ENCODE results near the gene AGBL4.

Gene AGBL4

DNA sequence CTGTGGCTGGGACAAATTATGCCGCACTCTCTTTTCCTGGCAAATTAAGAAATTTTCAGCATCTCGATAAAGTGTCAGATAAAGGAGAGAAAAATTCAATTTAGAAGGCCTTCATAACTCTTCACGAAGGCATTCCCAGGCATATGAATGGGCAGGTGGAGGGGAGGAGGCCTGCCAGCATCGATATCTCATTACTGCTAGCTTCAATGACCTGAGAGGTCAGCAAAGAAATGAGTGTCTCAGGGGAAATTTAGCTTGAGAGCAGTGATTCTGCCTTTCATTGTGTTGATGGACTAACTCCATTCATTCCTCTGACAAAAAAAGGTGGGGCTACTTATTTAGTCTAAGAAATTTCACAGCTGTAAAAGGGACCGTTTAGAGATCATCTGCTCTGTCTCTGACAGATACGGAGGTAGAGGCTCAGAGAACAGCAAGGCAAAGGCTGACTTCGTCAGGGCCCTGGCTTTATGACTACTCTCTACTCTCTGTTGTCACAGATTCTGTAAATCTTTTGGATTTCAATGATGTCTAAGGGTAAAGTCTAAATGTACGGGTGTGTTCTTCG is 1035.0 kb downstream of the AGBL4 start:
- no peaks in the 10 kb centered on the region for H3K27me3 Mint-ChIP-seq
- H3K36me3 Mint-ChIP-seq = no peaks in the 10 kb centered on the region
- no peak overlapping the region for H3K27ac Mint-ChIP-seq
- H3K4me3 Mint-ChIP-seq = no peak overlapping the region
- CTCF ChIA-PET = no interaction called here
- no peaks in the 10 kb centered on the region for H3K4me1 Mint-ChIP-seq
- H3K9me3 Mint-ChIP-seq = no peaks in the 10 kb centered on the region
- DNase-seq = no peak

DNA sequence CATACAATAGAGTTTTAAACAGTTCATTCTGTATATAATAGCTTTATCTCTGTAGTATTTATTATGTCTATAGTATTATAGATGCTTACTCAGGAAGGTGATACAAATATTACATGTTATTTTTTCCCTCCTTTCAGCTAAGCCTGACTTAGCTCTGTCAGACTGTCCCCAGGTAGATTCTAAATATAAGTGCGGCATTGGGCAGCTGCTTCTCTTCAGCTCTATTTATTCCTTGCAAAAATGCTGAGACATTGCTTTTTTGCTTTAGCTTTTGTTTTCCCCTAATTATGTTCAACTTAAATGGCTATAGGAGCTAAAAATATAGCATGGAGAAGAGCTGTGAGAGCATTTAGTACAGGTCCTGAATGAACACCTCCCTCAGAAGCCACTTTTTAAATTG is 1043.8 kb downstream of the AGBL4 start:
- Mint-ChIP-seq H3K4me1 (no peaks in the 10 kb centered on the region), H3K27me3 (no peaks in the 10 kb centered on the region), H3K27ac (no peak overlapping the region), H3K9me3 (no peaks in the 10 kb centered on the region), H3K4me3 (no peak overlapping the region), H3K36me3 (no peaks in the 10 kb centered on the region)
- DNase-seq = no peak
- CTCF ChIA-PET = no interaction called here

DNA sequence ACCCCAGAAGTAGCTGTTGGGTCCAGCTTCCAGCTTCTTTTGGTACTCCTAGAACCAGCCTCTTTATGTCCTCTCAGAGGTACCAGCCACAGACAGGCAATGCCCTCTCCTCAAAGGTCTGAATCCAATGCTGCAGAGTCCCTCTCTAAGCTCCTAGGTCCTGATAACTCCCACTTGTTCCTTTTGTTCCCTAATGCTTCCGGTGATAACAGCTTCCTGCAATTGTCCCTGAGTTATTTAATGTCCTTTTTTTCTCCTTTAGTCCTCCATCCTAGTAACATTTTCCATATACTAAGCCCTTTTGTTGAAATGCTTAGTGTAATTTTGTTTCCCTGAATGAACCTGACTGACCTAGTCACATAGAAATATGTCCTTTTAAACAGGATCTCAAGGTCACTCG is 1045.3 kb downstream of the AGBL4 start:
- H3K27ac Mint-ChIP-seq = no peak overlapping the region
- no peak for DNase-seq
- H3K9me3 Mint-ChIP-seq = no peaks in the 10 kb centered on the region
- no peaks in the 10 kb centered on the region for H3K36me3 Mint-ChIP-seq
- no peaks in the 10 kb centered on the region for H3K4me1 Mint-ChIP-seq
- H3K4me3 Mint-ChIP-seq = no peak overlapping the region
- CTCF ChIA-PET = interaction anchor here (0.6 kb wide), 1 partner anchor 437 kb away, joined by 3 read pairs; no protein-coding TSS in a partner anchor
- H3K27me3 Mint-ChIP-seq = no peaks in the 10 kb centered on the region

DNA sequence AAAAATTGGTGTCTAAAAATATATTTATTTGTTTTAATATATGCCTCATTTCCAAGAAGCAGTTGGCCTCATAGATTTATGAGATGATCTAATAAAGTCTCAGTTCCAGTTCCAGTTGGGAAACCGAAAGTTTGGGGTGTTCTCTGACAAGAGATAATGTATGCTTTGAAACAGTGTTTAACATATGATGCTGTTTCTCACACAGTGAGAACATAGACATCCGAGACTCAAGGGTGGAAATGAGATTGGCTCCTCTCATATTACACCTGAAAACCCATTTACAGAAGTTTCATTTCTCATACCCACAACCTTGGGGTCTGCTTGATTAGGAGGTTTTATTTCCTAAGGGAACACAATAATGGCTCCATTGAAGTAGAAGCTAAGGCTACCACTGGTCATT is 1046.5 kb downstream of the AGBL4 start:
- H3K9me3 Mint-ChIP-seq = no peaks in the 10 kb centered on the region
- CTCF ChIA-PET = no interaction called here
- no peaks in the 10 kb centered on the region for H3K27me3 Mint-ChIP-seq
- no peak for DNase-seq
- H3K4me1 Mint-ChIP-seq = no peaks in the 10 kb centered on the region
- H3K27ac Mint-ChIP-seq = no peak overlapping the region
- no peak overlapping the region for H3K4me3 Mint-ChIP-seq
- H3K36me3 Mint-ChIP-seq = no peaks in the 10 kb centered on the region

DNA sequence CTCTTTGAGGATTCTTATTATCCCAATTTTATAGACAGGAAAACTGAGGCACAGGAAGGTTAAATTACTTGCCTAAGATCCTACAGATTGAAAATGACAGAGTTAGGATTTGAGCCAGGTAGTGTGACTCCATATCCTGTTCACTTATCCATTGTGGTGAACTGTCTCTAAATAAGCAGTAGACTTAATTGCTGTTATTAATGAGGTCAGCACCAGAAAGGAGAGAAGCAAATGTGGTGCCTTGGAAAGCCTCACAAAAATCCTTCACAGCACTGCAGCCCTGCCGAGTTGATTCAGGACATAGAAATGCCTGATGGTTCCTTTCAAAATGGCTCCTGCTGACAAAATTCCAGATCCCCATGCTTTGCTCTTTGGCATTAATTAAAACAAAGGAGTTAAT is 1053.8 kb downstream of the AGBL4 start:
- no peak for DNase-seq
- Mint-ChIP-seq H3K4me3 (no peak overlapping the region), H3K27me3 (no peaks in the 10 kb centered on the region), H3K36me3 (no peaks in the 10 kb centered on the region), H3K9me3 (no peaks in the 10 kb centered on the region), H3K27ac (no peak overlapping the region), H3K4me1 (no peaks in the 10 kb centered on the region)
- CTCF ChIA-PET = no interaction called here

DNA sequence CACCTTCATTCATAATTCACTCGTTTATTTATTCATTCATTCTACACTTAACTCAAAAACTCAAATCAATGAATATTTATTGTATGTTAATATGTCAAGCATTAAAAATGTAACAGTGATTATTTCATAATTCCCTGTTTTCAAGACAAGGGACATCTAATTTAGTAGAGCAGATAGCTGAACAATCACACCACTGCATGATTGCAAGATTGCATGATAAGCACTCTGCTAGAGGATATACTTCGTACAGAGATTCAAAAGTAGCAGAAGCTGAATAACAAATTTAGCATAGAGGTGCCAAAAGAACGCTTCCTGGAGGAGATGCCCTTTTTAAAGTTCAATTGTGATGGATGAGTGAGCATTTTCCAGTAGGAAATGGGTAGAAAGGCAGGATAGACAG is 1056.4 kb downstream of the AGBL4 start:
- Mint-ChIP-seq H3K36me3 (no peaks in the 10 kb centered on the region), H3K9me3 (no peaks in the 10 kb centered on the region), H3K4me1 (no peaks in the 10 kb centered on the region), H3K27me3 (no peaks in the 10 kb centered on the region), H3K27ac (no peak overlapping the region), H3K4me3 (no peak overlapping the region)
- no peak for DNase-seq
- CTCF ChIA-PET = no interaction called here

DNA sequence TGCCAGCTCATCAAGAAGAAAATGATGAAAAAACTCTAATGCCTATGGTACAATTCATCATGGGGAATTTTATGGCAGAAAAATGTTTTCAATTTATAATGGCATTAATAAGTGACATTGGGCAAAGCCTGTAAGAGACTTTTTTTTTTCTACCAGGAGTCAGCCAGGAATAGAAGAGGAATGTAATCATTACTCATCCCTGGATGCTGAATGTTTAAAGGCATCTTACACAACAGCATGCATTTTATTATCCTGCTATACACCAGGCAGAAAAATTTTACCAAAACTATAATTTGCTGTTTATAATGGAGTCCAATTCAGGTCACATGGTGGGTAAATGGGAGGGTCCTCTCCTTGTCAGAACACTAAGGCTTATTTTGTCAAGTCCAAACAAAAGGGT is 1057.2 kb downstream of the AGBL4 start:
- no peaks in the 10 kb centered on the region for H3K9me3 Mint-ChIP-seq
- H3K27me3 Mint-ChIP-seq = no peaks in the 10 kb centered on the region
- H3K36me3 Mint-ChIP-seq = no peaks in the 10 kb centered on the region
- no peak overlapping the region for H3K4me3 Mint-ChIP-seq
- CTCF ChIA-PET = interaction anchor here (0.7 kb wide), 2 partner anchors 15 to 728 kb away, joined by 5 read pairs; no protein-coding TSS in a partner anchor
- H3K4me1 Mint-ChIP-seq = no peaks in the 10 kb centered on the region
- DNase-seq = no peak
- H3K27ac Mint-ChIP-seq = no peak overlapping the region

DNA sequence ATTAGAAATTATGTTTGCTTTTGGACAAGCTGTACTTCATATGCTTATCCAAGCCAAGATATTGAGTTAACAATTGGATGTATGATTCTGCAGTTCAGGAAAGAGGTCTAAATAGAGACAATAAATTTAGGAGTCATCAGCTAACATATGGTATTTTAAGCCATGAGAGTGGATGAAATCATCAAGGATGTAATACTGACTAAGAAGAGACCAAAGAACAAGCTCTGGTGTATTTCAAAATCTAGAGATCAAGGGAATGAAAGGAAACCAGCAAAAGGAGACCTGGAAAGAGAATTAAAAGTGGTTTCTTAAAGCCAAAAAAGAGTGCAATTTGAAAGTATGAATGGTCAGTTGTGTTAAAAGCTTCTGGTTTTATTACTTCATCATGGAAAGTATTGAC is 1063.4 kb downstream of the AGBL4 start:
- Mint-ChIP-seq H3K27ac (no peak overlapping the region), H3K4me3 (no peak overlapping the region), H3K9me3 (no peaks in the 10 kb centered on the region), H3K36me3 (no peaks in the 10 kb centered on the region), H3K4me1 (no peaks in the 10 kb centered on the region), H3K27me3 (no peaks in the 10 kb centered on the region)
- no peak for DNase-seq
- CTCF ChIA-PET = no interaction called here

DNA sequence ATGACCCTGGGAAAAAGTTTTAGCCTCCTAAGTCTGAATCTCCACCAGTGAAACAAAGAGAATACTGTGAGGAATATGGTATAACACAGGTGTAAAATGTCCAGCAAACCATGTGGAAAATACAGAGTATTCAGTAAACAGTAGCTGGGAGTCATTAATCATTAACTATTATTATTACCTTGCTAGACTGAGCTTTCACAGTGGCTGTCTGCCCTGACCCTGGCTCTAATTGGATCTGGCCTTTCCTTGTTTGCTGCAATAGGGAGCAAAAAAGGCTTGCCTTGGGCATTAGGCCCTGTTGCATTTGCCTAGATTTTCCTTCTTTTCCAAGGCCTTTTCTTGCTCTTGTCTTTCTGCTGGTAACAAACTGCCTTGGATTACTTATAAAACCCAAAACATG is 1068.0 kb downstream of the AGBL4 start:
- Mint-ChIP-seq H3K9me3 (no peaks in the 10 kb centered on the region), H3K27ac (no peak overlapping the region), H3K4me3 (no peak overlapping the region), H3K27me3 (no peaks in the 10 kb centered on the region), H3K4me1 (no peaks in the 10 kb centered on the region), H3K36me3 (no peaks in the 10 kb centered on the region)
- no peak for DNase-seq
- CTCF ChIA-PET = no interaction called here

DNA sequence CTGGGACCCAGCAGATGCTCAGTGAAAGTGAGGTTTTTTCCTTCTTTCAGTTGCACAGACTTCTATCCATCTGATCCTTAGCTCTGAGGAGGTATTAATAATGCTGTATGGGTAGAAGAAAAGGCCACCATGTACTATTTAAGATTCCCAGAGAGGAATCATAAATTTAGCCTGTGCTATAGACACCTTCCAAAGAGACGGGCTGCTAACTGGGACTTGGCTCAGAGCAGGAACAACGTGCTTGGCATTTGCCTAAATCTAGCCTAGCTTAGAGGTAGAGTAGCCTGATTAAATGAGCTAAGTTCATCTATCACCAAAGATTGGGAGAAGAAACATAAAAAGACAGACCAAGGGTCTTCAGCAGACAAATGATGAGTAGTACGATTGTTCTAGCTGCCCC is 1070.1 kb downstream of the AGBL4 start:
- Mint-ChIP-seq H3K36me3 (no peaks in the 10 kb centered on the region), H3K9me3 (no peaks in the 10 kb centered on the region), H3K27me3 (no peaks in the 10 kb centered on the region), H3K4me1 (no peaks in the 10 kb centered on the region), H3K27ac (no peak overlapping the region), H3K4me3 (no peak overlapping the region)
- CTCF ChIA-PET = no interaction called here
- no peak for DNase-seq

DNA sequence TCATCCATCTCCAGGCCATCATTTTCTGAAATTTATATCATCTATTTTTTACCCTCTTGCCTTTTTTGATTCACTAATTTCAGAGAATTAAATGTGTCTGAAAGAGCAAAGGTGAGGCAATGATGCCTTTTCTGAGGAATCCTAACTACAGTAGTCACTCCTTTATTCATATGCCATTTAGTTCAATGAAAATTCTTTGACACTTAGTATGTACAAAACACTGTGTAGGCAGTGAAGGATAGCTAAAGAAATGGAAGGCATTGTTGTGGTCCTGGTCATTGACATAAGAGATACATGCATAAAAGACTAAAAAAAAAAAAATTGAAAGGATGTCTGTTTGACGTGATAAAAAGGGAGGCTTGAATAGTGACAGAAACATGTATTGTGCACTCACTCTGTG is 1075.2 kb downstream of the AGBL4 start:
- H3K4me1 Mint-ChIP-seq = no peaks in the 10 kb centered on the region
- DNase-seq = no peak
- no peaks in the 10 kb centered on the region for H3K36me3 Mint-ChIP-seq
- CTCF ChIA-PET = interaction anchor here (1.3 kb wide), 1 partner anchor 78 kb away, joined by 3 read pairs; no protein-coding TSS in a partner anchor
- no peak overlapping the region for H3K4me3 Mint-ChIP-seq
- H3K27ac Mint-ChIP-seq = no peak overlapping the region
- H3K9me3 Mint-ChIP-seq = no peaks in the 10 kb centered on the region
- H3K27me3 Mint-ChIP-seq = peaks cover 4% of the 10 kb centered on the region

DNA sequence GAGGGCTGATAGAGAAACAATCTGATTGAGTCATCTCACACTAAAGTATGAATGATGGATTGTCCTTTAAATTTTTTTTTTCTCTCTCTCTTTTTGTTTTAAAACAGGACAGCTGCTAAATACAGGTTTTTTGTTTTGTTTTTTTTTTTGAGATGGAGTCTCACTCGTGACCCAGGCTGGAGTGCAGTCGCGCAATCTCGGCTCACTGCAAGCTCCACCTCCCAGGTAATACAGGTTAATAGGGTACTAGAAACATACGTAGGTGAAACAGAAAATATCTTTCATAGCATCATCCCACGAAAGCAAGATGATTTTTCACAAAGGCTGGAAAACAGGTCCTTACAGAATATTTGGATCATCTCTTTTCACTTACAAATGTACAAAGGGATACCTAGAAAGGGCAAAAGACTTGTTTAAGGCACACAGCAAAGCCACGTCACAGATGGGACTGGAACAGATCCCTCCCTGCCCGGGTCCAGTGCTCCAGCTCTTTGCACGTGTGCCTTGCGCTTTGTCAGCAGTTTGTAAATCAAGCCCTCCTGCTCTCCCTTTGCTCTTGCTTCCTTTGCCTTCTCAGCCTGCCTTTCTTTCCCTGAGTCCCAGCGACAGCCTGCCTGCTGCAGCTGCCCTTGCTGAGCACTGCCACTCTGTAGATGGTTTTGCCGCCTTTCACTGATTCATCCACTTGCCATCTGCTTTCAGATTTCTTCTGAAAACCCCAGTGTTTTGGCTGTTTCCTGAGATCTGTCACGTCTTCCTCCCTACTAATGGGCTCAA is 1075.8 kb downstream of the AGBL4 start:
- Mint-ChIP-seq H3K27ac (no peak overlapping the region), H3K4me1 (no peaks in the 10 kb centered on the region), H3K4me3 (no peak overlapping the region), H3K27me3 (peaks cover 4% of the 10 kb centered on the region), H3K36me3 (no peaks in the 10 kb centered on the region), H3K9me3 (no peaks in the 10 kb centered on the region)
- DNase-seq = no peak
- CTCF ChIA-PET = no interaction called here

DNA sequence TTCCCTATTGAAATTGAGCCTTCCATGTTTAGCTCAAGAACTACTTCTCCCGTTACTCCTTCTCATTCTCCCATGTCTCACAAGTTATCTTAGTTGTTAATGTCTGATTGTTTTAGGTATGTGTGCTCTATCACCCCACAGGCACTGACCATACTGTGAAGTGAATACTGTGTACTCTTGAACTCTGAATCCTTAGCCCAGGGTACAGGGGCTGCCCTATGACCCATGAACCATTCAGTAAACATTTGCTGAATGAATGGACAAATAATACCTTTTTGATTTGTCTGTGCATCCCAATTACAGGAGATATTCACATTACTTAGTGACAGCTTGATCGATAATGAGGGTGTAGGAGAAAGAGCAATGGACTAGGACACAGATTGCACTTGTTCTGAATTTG is 1077.7 kb downstream of the AGBL4 start:
- Mint-ChIP-seq H3K4me3 (no peak overlapping the region), H3K27ac (no peak overlapping the region), H3K27me3 (peaks cover 4% of the 10 kb centered on the region), H3K4me1 (no peaks in the 10 kb centered on the region), H3K9me3 (no peaks in the 10 kb centered on the region), H3K36me3 (no peaks in the 10 kb centered on the region)
- CTCF ChIA-PET = no interaction called here
- DNase-seq = no peak

DNA sequence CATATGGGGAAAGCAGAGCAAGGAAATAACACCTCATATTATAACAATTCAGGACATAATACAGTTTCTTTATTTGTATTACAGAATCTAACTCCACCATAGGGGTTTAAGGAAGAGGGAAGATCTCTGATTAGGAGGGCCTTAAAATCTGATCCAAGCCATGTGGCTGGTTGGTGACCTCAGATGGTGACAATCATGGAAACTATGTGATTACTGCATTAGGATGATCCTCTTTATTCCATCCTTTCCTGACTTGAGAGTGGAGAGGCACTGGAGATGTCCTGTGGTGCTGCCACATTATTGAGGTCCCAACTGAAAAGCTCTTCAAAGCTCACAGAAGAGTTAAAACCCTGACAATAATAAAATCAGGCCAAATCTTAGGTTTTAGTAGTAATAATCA is 1078.9 kb downstream of the AGBL4 start:
- Mint-ChIP-seq H3K36me3 (no peaks in the 10 kb centered on the region), H3K27ac (no peak overlapping the region), H3K27me3 (peaks cover 4% of the 10 kb centered on the region), H3K4me3 (no peak overlapping the region), H3K4me1 (no peaks in the 10 kb centered on the region), H3K9me3 (no peaks in the 10 kb centered on the region)
- CTCF ChIA-PET = no interaction called here
- no peak for DNase-seq

DNA sequence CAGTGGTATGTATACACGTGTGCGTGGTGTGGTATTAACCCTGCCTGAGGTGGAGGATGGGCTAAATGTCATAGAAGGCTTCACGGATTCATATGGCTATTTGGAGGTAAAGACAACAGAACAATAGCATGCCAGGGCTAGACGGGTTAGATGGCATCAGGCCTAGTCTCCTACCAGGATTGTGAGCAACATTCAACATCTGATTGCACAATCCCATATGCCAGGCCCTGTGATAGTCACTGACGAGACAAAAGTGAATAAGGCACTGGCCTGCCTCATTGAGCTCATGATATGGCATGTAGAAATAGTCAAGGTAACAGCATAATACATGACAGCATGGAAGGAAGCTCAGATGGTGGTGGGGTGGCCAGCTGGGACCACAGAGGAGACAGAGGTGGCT is 1079.9 kb downstream of the AGBL4 start:
- H3K27ac Mint-ChIP-seq = no peak overlapping the region
- no peak for DNase-seq
- peaks cover 4% of the 10 kb centered on the region for H3K27me3 Mint-ChIP-seq
- CTCF ChIA-PET = no interaction called here
- H3K4me3 Mint-ChIP-seq = no peak overlapping the region
- H3K9me3 Mint-ChIP-seq = no peaks in the 10 kb centered on the region
- no peaks in the 10 kb centered on the region for H3K36me3 Mint-ChIP-seq
- H3K4me1 Mint-ChIP-seq = no peaks in the 10 kb centered on the region
